ENCODE results near the gene WIPF3.

- TF ChIP-seq POLR2A (IDR thresholded peaks at IDR 0.05) (no peak), CTCF (IDR thresholded peaks at IDR 0.05) (peak; percentile 13 to 36 (median 30))
Measured at GRCh38 chr7:29878081-29878688, 71.9 kb downstream of the WIPF3 start.

Data from right lobe of liver (tissue), 4 donors.